ENCODE data around the gene KLHDC8B. TPM values are rescaled to one million over a fixed set of nuclear protein-coding genes. Genes with fewer than 3 reads are reported as not detected.
A peak's percentile ranks its signal among the peaks of the same experiment; 100 is the strongest.

The KLHDC8B gene
- total RNA-seq, 1 experiment from 2014 or later: 21.5 TPM

- TF ChIP-seq MLX (CRISPR knock-in tag; IDR thresholded peaks at IDR 0.05) (no peak), SP1 (CRISPR knock-in tag; conservative IDR thresholded peaks at IDR 0.05) (no peak), MAX (CRISPR knock-in tag; IDR thresholded peaks at IDR 0.05) (no peak), KAT7 (CRISPR knock-in tag; IDR thresholded peaks at IDR 0.05; ENCODE audit: borderline replicate concordance) (no peak), FOXP4 (CRISPR knock-in tag; IDR thresholded peaks at IDR 0.05) (no peak), TP53 (CRISPR knock-in tag; IDR thresholded peaks at IDR 0.05) (no peak), GTF2I (CRISPR knock-in tag; conservative IDR thresholded peaks at IDR 0.05) (no peak), IRF2 (CRISPR knock-in tag; IDR thresholded peaks at IDR 0.05; ENCODE audit: borderline replicate concordance, low read depth) (no peak), ZNF425 (CRISPR knock-in tag; conservative IDR thresholded peaks at IDR 0.05) (no peak), PREB (CRISPR knock-in tag; IDR thresholded peaks at IDR 0.05; ENCODE audit: borderline replicate concordance) (no peak), E2F5 (CRISPR knock-in tag; IDR thresholded peaks at IDR 0.05) (no peak)
Observed at GRCh38 chr3:49170744-49171118, 667 bp upstream of the KLHDC8B start (continued).

GRCh38 chr3:49171775-49172500 is 540 bp downstream of the KLHDC8B start:
- TF ChIP-seq CREM (CRISPR knock-in tag; IDR thresholded peaks at IDR 0.05) (no peak), IRF2 (CRISPR knock-in tag; IDR thresholded peaks at IDR 0.05; ENCODE audit: borderline replicate concordance, low read depth) (no peak), PREB (CRISPR knock-in tag; IDR thresholded peaks at IDR 0.05; ENCODE audit: borderline replicate concordance) (no peak), ZSCAN18 (CRISPR knock-in tag; IDR thresholded peaks at IDR 0.05) (no peak), KAT7 (CRISPR knock-in tag; IDR thresholded peaks at IDR 0.05; ENCODE audit: borderline replicate concordance) (no peak)
- H3K27ac Mint-ChIP-seq: no peak overlapping the region
- DNase-seq (ENCODE audit: low spot score): no peak

More at GRCh38 chr3:49171775-49172500, 540 bp downstream of the KLHDC8B start:
- H3K4me3 Mint-ChIP-seq: peak overlapping the region; percentile 82
- H3K9me3 Mint-ChIP-seq: no peaks in the 10 kb centered on the region
- peaks cover 20% of the 10 kb centered on the region for H3K27me3 Mint-ChIP-seq (ENCODE audit: low read depth)
- H3K36me3 Mint-ChIP-seq: no peaks in the 10 kb centered on the region
- POLR2A ChIA-PET: interaction anchor here (1.2 to 1.6 kb wide), 2 partner anchors 39 to 77 kb away, joined by 4 read pairs; partner anchors contain the start of gene LAMB2
- CTCF ChIA-PET: interaction anchor here (0.8 to 3.0 kb wide), 31 partner anchors 8 to 485 kb away, joined by 3 to 36 read pairs (median 5); partner anchors contain the start of genes AMT, C3orf62, LAMB2 and QRICH1
- no peak for ATAC-seq
- H3K4me1 Mint-ChIP-seq: peaks cover 20% of the 10 kb centered on the region
